T-helper 1 cell treated with Interleukin-12 subunit alpha and Interleukin-12 subunit beta and Interleukin-4 antibody, amounts not matched to agents 30 μg/mL and 1 μg/mL, for 36 hours (primary cell): Measurements from ENCODE around the gene RER1.
"Not testable (repeated sequence)": the region's sequence is repeated elsewhere in the genome, so short reads cannot be mapped to it uniquely, and the experiment has no call there.

Experiments
- H3K27ac Mint-ChIP-seq: one replicate; pipeline ENCODE4 v1.8.0; 2021; ENCODE audit warnings: mild to moderate bottlenecking, mixed read lengths
- H3K27me3 Mint-ChIP-seq: one replicate; pipeline ENCODE4 v1.8.0; 2021; ENCODE audit warnings: low read depth, mixed read lengths
- H3K36me3 Mint-ChIP-seq: one replicate; pipeline ENCODE4 v1.8.0; 2021; ENCODE audit warnings: low read depth, mixed read lengths
- H3K4me1 Mint-ChIP-seq: one replicate; pipeline ENCODE4 v1.8.0; 2021; ENCODE audit warnings: low read depth, mixed read lengths
- H3K4me3 Mint-ChIP-seq: one replicate; pipeline ENCODE4 v1.8.0; 2021; ENCODE audit warnings: mild to moderate bottlenecking, moderate library complexity, mixed read lengths
- H3K9me3 Mint-ChIP-seq: one replicate; pipeline ENCODE4 v1.8.0; 2021; ENCODE audit warnings: mixed read lengths

Gene RER1

GRCh38 chr1:2440346-2440745 is 48.7 kb downstream of the RER1 start:
- H3K36me3 Mint-ChIP-seq, H3K27ac Mint-ChIP-seq, H3K9me3 Mint-ChIP-seq, H3K4me3 Mint-ChIP-seq, H3K4me1 Mint-ChIP-seq: not testable (repeated sequence)
- H3K27me3 Mint-ChIP-seq = peaks cover 21% of the 10 kb centered on the region

GRCh38 chr1:2441746-2442145 is 50.1 kb downstream of the RER1 start:
- H3K4me1 Mint-ChIP-seq = no peaks in the 10 kb centered on the region
- H3K4me3 Mint-ChIP-seq = no peak overlapping the region
- H3K27ac Mint-ChIP-seq = no peak overlapping the region
- H3K27me3 Mint-ChIP-seq = peaks cover 21% of the 10 kb centered on the region
- no peaks in the 10 kb centered on the region for H3K9me3 Mint-ChIP-seq
- no peaks in the 10 kb centered on the region for H3K36me3 Mint-ChIP-seq

- Mint-ChIP-seq H3K27me3 (peaks cover 21% of the 10 kb centered on the region), H3K4me1 (no peaks in the 10 kb centered on the region), H3K4me3 (no peak overlapping the region), H3K9me3 (no peaks in the 10 kb centered on the region), H3K36me3 (no peaks in the 10 kb centered on the region), H3K27ac (no peak overlapping the region)
Measured at GRCh38 chr1:2442661-2443060, 51.0 kb downstream of the RER1 start.

- Mint-ChIP-seq H3K27me3 (peaks cover 21% of the 10 kb centered on the region), H3K27ac (no peak overlapping the region), H3K9me3 (no peaks in the 10 kb centered on the region), H3K36me3 (no peaks in the 10 kb centered on the region), H3K4me1 (no peaks in the 10 kb centered on the region), H3K4me3 (no peak overlapping the region)
Measured at GRCh38 chr1:2443277-2444137, 51.9 kb downstream of the RER1 start.

- H3K9me3 Mint-ChIP-seq = no peaks in the 10 kb centered on the region
- no peak overlapping the region for H3K4me3 Mint-ChIP-seq
- H3K27ac Mint-ChIP-seq = no peak overlapping the region
- H3K36me3 Mint-ChIP-seq = no peaks in the 10 kb centered on the region
- peaks cover 21% of the 10 kb centered on the region for H3K27me3 Mint-ChIP-seq
- no peaks in the 10 kb centered on the region for H3K4me1 Mint-ChIP-seq
Measured at GRCh38 chr1:2444138-2444591, 52.5 kb downstream of the RER1 start.

- H3K36me3 Mint-ChIP-seq = no peaks in the 10 kb centered on the region
- H3K9me3 Mint-ChIP-seq = no peaks in the 10 kb centered on the region
- H3K27me3 Mint-ChIP-seq = peaks cover 21% of the 10 kb centered on the region
- H3K4me1 Mint-ChIP-seq = no peaks in the 10 kb centered on the region
- H3K27ac Mint-ChIP-seq = no peak overlapping the region
- H3K4me3 Mint-ChIP-seq = no peak overlapping the region
Measured at GRCh38 chr1:2445162-2445822, 53.7 kb downstream of the RER1 start.

- H3K9me3 Mint-ChIP-seq = no peaks in the 10 kb centered on the region
- no peak overlapping the region for H3K4me3 Mint-ChIP-seq
- no peaks in the 10 kb centered on the region for H3K36me3 Mint-ChIP-seq
- no peaks in the 10 kb centered on the region for H3K4me1 Mint-ChIP-seq
- peaks cover 21% of the 10 kb centered on the region for H3K27me3 Mint-ChIP-seq
- no peak overlapping the region for H3K27ac Mint-ChIP-seq
Measured at GRCh38 chr1:2445823-2446215, 54.2 kb downstream of the RER1 start.

- Mint-ChIP-seq H3K4me3 (no peak overlapping the region), H3K27ac (no peak overlapping the region), H3K27me3 (peaks cover 21% of the 10 kb centered on the region), H3K4me1 (no peaks in the 10 kb centered on the region), H3K36me3 (no peaks in the 10 kb centered on the region), H3K9me3 (no peaks in the 10 kb centered on the region)
Measured at GRCh38 chr1:2446394-2446793, 54.8 kb downstream of the RER1 start.

GRCh38 chr1:2446861-2447260 is 55.2 kb downstream of the RER1 start:
- Mint-ChIP-seq H3K27me3 (peaks cover 20% of the 10 kb centered on the region), H3K36me3 (no peaks in the 10 kb centered on the region), H3K4me3 (no peak overlapping the region), H3K9me3 (no peaks in the 10 kb centered on the region), H3K27ac (no peak overlapping the region), H3K4me1 (no peaks in the 10 kb centered on the region)

- peaks cover 14% of the 10 kb centered on the region for H3K27me3 Mint-ChIP-seq
- no peaks in the 10 kb centered on the region for H3K36me3 Mint-ChIP-seq
- no peak overlapping the region for H3K4me3 Mint-ChIP-seq
- H3K4me1 Mint-ChIP-seq = no peaks in the 10 kb centered on the region
- H3K27ac Mint-ChIP-seq = no peak overlapping the region
- no peaks in the 10 kb centered on the region for H3K9me3 Mint-ChIP-seq
Measured at GRCh38 chr1:2447276-2448097, 55.8 kb downstream of the RER1 start.

GRCh38 chr1:2448098-2448445 is 56.4 kb downstream of the RER1 start:
- no peaks in the 10 kb centered on the region for H3K9me3 Mint-ChIP-seq
- no peaks in the 10 kb centered on the region for H3K4me1 Mint-ChIP-seq
- H3K27ac Mint-ChIP-seq = no peak overlapping the region
- H3K4me3 Mint-ChIP-seq = no peak overlapping the region
- H3K27me3 Mint-ChIP-seq = peaks cover 9% of the 10 kb centered on the region
- H3K36me3 Mint-ChIP-seq = no peaks in the 10 kb centered on the region

- Mint-ChIP-seq H3K4me1 (no peaks in the 10 kb centered on the region), H3K36me3 (no peaks in the 10 kb centered on the region), H3K4me3 (no peak overlapping the region), H3K27me3 (peaks cover 4% of the 10 kb centered on the region), H3K27ac (no peak overlapping the region), H3K9me3 (no peaks in the 10 kb centered on the region)
Measured at GRCh38 chr1:2449636-2450454, 58.2 kb downstream of the RER1 start.

GRCh38 chr1:2451741-2452140 is 60.1 kb downstream of the RER1 start:
- Mint-ChIP-seq H3K9me3 (no peaks in the 10 kb centered on the region), H3K4me1 (no peaks in the 10 kb centered on the region), H3K27me3 (no peaks in the 10 kb centered on the region), H3K4me3 (no peak overlapping the region), H3K36me3 (no peaks in the 10 kb centered on the region), H3K27ac (no peak overlapping the region)
